Measurements from ENCODE around the gene PRAME. TPM values are rescaled to one million over a fixed set of nuclear protein-coding genes. Genes with fewer than 3 reads are reported as not detected.

PRAME gene
- total RNA-seq, 1 experiment from 2014 or later: 68.4 TPM

DNA sequence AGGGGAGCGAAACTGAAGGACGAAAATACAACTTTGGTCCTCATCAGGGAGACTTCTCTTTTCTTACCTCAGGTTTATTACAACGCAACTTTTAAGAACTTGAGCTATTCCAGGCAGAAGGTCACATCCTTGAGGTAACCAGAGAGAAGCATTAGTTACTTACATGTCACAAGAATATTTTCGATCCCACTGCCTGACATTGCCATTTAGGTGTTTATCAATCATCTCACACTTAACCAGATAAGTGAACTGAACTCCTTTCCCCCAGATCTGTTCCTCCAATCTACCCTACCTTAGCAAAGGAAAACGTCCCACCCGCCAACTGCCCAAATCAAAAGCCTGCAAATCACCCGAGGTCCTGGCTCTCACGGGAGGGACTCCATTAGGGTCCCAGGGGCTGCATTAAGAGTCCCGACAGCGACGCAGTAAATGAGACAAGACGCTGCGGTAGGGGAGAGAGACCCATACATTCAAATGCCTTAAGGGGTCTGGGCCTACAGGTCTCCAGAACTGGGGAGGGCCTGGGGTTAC, 51.3 kb downstream of the PRAME start:
- DNase-seq (ENCODE audit: low read depth, low spot score) (no peak), ATAC-seq (no peak)
- no peaks in the 10 kb centered on the region; the same call in 1 of the 2 replicates for H3K36me3 ChIP-seq (ENCODE audit: control insufficient read depth, insufficient read depth, low read length)
- CTCF ChIA-PET: no interaction called here
- H3K4me1 ChIP-seq (ENCODE audit: control insufficient read depth, insufficient read depth, low read length): no peaks in the 10 kb centered on the region
- intact Hi-C loops (cut with micrococcal nuclease; ENCODE audit: unreplicated experiment): no loop called here
- no peak for TF ChIP-seq SIN3A (IDR thresholded peaks at IDR 0.05; ENCODE audit: borderline replicate concordance, insufficient read depth, low read depth, low read length)
- TF ChIP-seq, protein P1, sequence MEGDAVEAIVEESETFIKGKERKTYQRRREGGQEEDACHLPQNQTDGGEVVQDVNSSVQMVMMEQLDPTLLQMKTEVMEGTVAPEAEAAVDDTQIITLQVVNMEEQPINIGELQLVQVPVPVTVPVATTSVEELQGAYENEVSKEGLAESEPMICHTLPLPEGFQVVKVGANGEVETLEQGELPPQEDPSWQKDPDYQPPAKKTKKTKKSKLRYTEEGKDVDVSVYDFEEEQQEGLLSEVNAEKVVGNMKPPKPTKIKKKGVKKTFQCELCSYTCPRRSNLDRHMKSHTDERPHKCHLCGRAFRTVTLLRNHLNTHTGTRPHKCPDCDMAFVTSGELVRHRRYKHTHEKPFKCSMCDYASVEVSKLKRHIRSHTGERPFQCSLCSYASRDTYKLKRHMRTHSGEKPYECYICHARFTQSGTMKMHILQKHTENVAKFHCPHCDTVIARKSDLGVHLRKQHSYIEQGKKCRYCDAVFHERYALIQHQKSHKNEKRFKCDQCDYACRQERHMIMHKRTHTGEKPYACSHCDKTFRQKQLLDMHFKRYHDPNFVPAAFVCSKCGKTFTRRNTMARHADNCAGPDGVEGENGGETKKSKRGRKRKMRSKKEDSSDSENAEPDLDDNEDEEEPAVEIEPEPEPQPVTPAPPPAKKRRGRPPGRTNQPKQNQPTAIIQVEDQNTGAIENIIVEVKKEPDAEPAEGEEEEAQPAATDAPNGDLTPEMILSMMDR (IDR thresholded peaks at IDR 0.05): no peak
- TF ChIP-seq TCF7L2 (IDR thresholded peaks at IDR 0.05; ENCODE audit: low read depth, low read length): no peak
- no peaks in the 10 kb centered on the region for H3K27me3 ChIP-seq (ENCODE audit: control insufficient read depth, insufficient read depth, low read length)
- in situ Hi-C loops (cut with HindIII; ENCODE audit: low pct_unique_long_range_greater_than_20kb, low sequenced_read_pairs): no loop called here
- BruUV-seq (replicated peaks): no TSS peak
- POLR2A ChIA-PET: interaction anchor here (0.7 kb wide), 1 partner anchor 30 kb away, joined by 4 read pairs; no protein-coding TSS in a partner anchor
- H3K9me3 ChIP-seq (ENCODE audit: control insufficient read depth, insufficient read depth, low read depth, low read length): no peaks in the 10 kb centered on the region
- H3K4me3 ChIP-seq (ENCODE audit: low read depth in 2 of 2, low read length in 2 of 2): peak overlapping the region in 1 of 2 experiments; percentile 38; a peak in 1 of 4 replicates
- no peak overlapping the region for H3K27ac ChIP-seq (ENCODE audit: low read length)

DNA sequence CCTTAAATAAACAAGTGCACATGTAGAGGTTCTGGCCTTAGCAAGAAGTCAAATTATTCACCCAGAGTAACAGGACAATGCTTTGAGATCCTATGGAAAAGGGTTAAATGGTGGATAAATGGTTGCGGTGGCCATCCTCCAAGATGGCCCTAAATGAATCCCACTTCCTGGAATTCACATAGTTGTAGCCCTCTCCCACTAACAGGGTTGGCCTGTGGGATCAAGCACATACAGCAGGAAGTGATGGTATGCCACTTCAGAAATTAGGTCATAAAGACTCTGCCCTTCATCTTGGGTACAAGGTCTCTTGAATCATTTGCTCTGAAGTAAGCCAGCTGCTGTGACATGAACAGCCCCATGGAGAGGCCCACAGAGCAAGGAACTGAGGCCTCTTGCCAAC, 52.3 kb downstream of the PRAME start:
- no peak overlapping the region for H3K4me3 ChIP-seq (ENCODE audit: low read depth in 2 of 2, low read length in 2 of 2)
- no peaks in the 10 kb centered on the region; the same call in 1 of the 2 replicates for H3K36me3 ChIP-seq (ENCODE audit: control insufficient read depth, insufficient read depth, low read length)
- no peak overlapping the region for H3K27ac ChIP-seq (ENCODE audit: low read length)
- in situ Hi-C loops (cut with HindIII; ENCODE audit: low pct_unique_long_range_greater_than_20kb, low sequenced_read_pairs): no loop called here
- no peaks in the 10 kb centered on the region for H3K4me1 ChIP-seq (ENCODE audit: control insufficient read depth, insufficient read depth, low read length)
- BruUV-seq (replicated peaks): no TSS peak
- H3K27me3 ChIP-seq (ENCODE audit: control insufficient read depth, insufficient read depth, low read length): no peaks in the 10 kb centered on the region
- DNase-seq (ENCODE audit: low read depth, low spot score) (no peak), ATAC-seq (no peak)
- TF ChIP-seq, protein P2, sequence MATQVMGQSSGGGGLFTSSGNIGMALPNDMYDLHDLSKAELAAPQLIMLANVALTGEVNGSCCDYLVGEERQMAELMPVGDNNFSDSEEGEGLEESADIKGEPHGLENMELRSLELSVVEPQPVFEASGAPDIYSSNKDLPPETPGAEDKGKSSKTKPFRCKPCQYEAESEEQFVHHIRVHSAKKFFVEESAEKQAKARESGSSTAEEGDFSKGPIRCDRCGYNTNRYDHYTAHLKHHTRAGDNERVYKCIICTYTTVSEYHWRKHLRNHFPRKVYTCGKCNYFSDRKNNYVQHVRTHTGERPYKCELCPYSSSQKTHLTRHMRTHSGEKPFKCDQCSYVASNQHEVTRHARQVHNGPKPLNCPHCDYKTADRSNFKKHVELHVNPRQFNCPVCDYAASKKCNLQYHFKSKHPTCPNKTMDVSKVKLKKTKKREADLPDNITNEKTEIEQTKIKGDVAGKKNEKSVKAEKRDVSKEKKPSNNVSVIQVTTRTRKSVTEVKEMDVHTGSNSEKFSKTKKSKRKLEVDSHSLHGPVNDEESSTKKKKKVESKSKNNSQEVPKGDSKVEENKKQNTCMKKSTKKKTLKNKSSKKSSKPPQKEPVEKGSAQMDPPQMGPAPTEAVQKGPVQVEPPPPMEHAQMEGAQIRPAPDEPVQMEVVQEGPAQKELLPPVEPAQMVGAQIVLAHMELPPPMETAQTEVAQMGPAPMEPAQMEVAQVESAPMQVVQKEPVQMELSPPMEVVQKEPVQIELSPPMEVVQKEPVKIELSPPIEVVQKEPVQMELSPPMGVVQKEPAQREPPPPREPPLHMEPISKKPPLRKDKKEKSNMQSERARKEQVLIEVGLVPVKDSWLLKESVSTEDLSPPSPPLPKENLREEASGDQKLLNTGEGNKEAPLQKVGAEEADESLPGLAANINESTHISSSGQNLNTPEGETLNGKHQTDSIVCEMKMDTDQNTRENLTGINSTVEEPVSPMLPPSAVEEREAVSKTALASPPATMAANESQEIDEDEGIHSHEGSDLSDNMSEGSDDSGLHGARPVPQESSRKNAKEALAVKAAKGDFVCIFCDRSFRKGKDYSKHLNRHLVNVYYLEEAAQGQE (IDR thresholded peaks at IDR 0.05; ENCODE audit: insufficient read depth in 1 of 2, low read depth in 2 of 2, low read length in 1 of 2): no peak
- TF ChIP-seq TCF7L2 (IDR thresholded peaks at IDR 0.05; ENCODE audit: low read depth, low read length): no peak
- no peak for TF ChIP-seq POLR2AphosphoS5 (IDR thresholded peaks at IDR 0.05; ENCODE audit: low read depth, low read length)
- TF ChIP-seq SIN3A (IDR thresholded peaks at IDR 0.05; ENCODE audit: borderline replicate concordance, insufficient read depth, low read depth, low read length): no peak
- TF ChIP-seq, protein P1 (IDR thresholded peaks at IDR 0.05): no peak
- ChIA-PET CTCF (interaction anchor here (0.7 kb wide), 1 partner anchor 17 kb away, joined by 5 read pairs; no protein-coding TSS in a partner anchor), POLR2A (no interaction called here)
- intact Hi-C loops (cut with micrococcal nuclease; ENCODE audit: unreplicated experiment): no loop called here
- no peaks in the 10 kb centered on the region for H3K9me3 ChIP-seq (ENCODE audit: control insufficient read depth, insufficient read depth, low read depth, low read length)

Data from Panc1 (cell line).